HG03442 (cell line): ENCODE results near the gene EGLN3.
"Not testable (repeated sequence)": the region's sequence is repeated elsewhere in the genome, so short reads cannot be mapped to it uniquely, and the experiment has no call there.

ENCODE experiments used
- ATAC-seq: cut with Tn5 transposase; IDR thresholded peaks from one replicate; pipeline ENCODE4 v1.9.1; 2021; ENCODE audit warnings: mild to moderate bottlenecking, moderate library complexity; ENCODE audit not compliant: unreplicated experiment

The EGLN3 gene

GRCh38 chr14:33950320-33951182, at the start of gene EGLN3:
EGLN3 (minus strand) TSS chr14:33951074; CDS start chr14:33950752, 322 bp downstream.
- peak; percentile 85 for ATAC-seq

- no peak for ATAC-seq
These were observed 49.5 kb upstream of the EGLN3 start for GRCh38 chr14:34000396-34000795.

GRCh38 chr14:33999771-34000291, 49.0 kb upstream of the EGLN3 start:
- no peak for ATAC-seq

- ATAC-seq = no peak
These were observed 46.7 kb upstream of the EGLN3 start for GRCh38 chr14:33997611-33998010.

GRCh38 chr14:33996462-33996861, 45.6 kb upstream of the EGLN3 start:
- ATAC-seq = no peak

- no peak for ATAC-seq
These were observed 42.4 kb upstream of the EGLN3 start for GRCh38 chr14:33993246-33993645.

- no peak for ATAC-seq
These were observed 41.6 kb upstream of the EGLN3 start for GRCh38 chr14:33992274-33993007.

- ATAC-seq = no peak
These were observed 39.9 kb upstream of the EGLN3 start for GRCh38 chr14:33990790-33991189.

- no peak for ATAC-seq
These were observed 36.7 kb upstream of the EGLN3 start for GRCh38 chr14:33987565-33988080.

- no peak for ATAC-seq
These were observed 35.9 kb upstream of the EGLN3 start for GRCh38 chr14:33986804-33987203.

- no peak for ATAC-seq
These were observed 34.4 kb upstream of the EGLN3 start for GRCh38 chr14:33985242-33985641.

GRCh38 chr14:33979613-33980276, 28.9 kb upstream of the EGLN3 start:
- ATAC-seq = peak; percentile 73

GRCh38 chr14:33978892-33979612, 28.2 kb upstream of the EGLN3 start:
- ATAC-seq = no peak

- ATAC-seq = peak; percentile 96
These were observed 21.8 kb upstream of the EGLN3 start for GRCh38 chr14:33972583-33973081.

- ATAC-seq = not testable (repeated sequence)
These were observed 19.0 kb upstream of the EGLN3 start for GRCh38 chr14:33969846-33970245.

GRCh38 chr14:33968722-33969121, 17.8 kb upstream of the EGLN3 start:
- ATAC-seq = no peak

- no peak for ATAC-seq
These were observed 16.3 kb upstream of the EGLN3 start for GRCh38 chr14:33967138-33967537.

- ATAC-seq = no peak
These were observed 15.4 kb upstream of the EGLN3 start for GRCh38 chr14:33966276-33966675.

GRCh38 chr14:33964599-33965317, 13.9 kb upstream of the EGLN3 start:
- no peak for ATAC-seq

- no peak for ATAC-seq
These were observed 13.0 kb upstream of the EGLN3 start for GRCh38 chr14:33963892-33964291.
